COLO829 (cell line): ENCODE results near the gene SH3RF3.

Experiments
- DNase-seq: peaks from one replicate; pipeline ENCODE4 v3.0.0; 2012; ENCODE audit warnings: low spot score

Gene SH3RF3

DNA sequence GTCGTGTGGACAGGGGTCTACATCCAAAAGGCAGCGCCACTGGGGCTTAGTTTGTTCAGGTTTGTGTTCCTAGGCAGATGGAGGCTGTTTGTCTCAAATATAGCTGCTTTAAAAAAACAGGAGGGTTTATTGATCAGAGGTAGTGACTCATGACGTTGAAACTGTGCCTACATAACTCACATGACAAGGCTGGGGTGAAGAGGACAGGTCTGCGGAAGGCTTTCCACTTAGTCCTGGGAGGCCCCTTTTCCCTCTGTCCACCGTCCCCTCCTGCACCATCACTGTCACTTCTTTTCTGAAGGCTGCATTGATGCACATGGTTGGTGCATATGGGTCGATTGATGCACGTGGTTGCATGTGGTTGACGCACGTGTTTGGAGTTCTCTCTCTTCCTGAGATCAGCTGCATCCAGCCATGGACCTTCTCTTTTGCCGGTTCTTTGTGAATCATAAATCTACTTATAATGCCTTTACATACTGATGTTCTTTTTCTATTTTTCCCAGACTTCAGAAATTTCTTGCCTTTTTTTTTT lies 10.9 kb downstream of the SH3RF3 start:
- no peak for DNase-seq

DNA sequence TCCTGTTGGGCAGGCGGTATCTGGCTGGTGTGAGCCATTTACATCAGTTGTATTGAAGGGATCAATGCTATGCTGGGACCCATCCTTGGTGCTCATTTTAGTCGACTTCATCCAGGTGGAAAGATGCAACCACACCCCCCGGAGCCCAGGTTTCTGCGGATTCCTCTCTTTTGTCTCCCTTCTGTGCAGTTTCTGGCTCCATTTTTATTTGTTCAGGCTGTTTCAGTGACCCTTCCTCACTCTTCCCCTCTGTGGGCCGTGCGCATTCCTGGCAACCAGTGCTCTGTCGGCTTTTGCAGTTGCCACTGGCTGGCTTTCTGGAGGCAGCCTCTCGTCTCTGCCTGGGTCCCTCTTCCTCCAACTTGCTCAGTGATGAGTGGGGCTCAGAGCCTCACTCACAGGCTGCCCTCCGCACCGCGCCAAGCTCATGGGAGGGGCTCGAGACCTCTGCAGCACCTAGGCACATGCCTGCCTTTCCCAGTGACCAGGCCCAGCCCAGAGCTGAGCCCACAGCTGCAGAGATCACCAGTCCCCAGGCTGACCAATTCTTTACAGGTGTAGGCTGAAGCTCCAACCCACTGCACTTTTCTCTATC lies 12.1 kb downstream of the SH3RF3 start:
- DNase-seq: no peak

DNA sequence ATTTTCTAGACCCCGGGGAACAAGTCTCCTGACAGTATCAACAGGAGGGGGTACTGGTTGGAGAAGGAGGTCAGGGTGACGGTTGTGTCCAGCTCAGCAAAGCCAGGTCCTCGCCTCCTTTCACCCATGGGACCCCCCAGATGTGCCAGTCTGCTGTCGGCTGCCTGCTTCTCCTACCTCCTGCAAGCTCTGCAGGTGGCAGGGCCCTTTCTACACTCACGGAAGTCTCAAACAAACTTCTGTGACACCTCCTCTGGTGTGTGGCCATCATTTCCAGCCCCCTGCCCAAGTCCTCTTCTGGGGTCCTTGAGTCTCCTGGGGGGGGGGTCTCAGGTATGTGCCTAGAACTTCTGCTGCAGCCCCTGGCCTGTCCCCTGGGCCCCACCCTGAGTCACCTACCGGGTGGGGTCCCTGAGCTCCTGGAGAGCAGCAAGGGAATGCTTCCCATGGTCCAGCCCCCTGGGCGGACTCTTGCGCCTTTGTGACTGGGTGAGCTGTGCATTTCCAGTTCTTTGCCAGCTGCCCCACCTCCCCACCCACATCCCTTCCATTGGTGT lies 12.8 kb downstream of the SH3RF3 start:
- DNase-seq: no peak

GRCh38 chr2:109142416-109143210 lies 13.6 kb downstream of the SH3RF3 start:
- no peak for DNase-seq

GRCh38 chr2:109143214-109144187 lies 14.5 kb downstream of the SH3RF3 start:
- no peak for DNase-seq

DNA sequence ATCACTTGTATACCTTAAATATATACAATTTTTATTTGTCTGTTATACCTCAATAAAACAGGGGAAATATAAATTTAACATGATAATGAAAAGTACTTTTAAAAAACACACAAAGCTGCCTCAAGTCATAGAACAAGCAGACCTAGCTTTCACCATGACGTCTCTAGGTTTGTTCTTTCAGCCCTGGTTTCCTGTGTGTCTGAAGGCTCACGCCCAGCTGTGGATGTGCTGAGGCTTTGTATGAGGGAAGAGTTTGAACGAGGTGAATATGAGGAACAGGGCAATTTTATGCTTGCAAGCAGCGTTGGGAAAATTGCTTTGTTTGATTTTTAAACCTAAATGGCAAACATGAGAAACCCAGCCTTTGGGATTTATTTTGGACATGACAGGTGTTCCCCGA lies 15.3 kb downstream of the SH3RF3 start:
- DNase-seq: no peak

GRCh38 chr2:109144721-109145120 lies 15.7 kb downstream of the SH3RF3 start:
- DNase-seq: no peak

DNA sequence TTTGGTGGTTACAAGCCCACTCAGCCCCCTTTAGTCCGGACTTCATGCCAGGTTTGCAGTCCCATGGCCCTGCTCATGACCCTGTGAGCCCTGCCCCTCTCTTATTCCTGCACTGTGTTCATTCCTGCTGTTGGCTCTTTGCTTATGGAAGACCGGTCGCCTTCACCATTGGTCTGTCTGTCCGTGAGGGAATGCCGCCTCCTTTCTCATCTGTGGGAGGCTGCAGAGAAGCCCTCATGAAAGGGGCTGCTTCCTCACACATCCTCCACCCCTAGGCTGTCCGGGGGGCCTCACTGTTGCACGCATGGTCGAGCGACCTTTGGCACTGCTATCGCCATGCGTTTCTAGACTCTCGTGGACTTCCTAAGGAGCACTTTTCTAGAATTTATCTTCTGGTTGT lies 16.3 kb downstream of the SH3RF3 start:
- DNase-seq: no peak

GRCh38 chr2:109147405-109147804 lies 18.4 kb downstream of the SH3RF3 start:
- DNase-seq: no peak

DNA sequence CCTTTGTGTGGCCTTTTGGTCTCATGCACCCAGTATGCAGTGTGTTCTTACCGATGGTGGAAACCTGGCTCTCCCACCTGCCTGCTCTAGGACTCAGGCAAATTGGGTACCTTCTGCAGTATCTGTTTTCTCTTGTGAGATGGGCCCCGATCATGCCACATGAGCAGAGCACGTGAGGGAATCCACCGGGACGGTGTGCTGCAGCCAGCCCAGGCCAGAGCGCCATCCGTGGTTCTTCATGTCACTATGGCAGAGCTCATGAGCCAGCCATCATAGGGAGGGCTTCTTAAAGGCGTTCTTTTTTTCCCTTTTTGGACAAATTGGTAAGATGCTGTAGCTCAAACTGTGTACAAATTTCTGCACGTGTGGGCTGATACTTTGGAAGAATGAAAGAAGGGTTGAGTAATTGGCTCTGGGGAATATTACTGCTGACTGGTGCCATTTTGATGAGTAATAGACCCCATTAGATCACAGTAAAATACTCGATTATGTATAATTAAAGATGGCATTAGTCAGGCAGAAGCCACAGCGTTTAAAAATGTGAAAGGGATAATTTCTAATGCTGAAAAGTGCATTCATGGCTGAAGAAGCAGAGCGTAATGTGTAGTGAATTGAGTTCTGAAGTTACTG lies 19.2 kb downstream of the SH3RF3 start:
- peak; percentile 24 for DNase-seq

GRCh38 chr2:109148991-109149645 lies 20.1 kb downstream of the SH3RF3 start:
- no peak for DNase-seq

DNA sequence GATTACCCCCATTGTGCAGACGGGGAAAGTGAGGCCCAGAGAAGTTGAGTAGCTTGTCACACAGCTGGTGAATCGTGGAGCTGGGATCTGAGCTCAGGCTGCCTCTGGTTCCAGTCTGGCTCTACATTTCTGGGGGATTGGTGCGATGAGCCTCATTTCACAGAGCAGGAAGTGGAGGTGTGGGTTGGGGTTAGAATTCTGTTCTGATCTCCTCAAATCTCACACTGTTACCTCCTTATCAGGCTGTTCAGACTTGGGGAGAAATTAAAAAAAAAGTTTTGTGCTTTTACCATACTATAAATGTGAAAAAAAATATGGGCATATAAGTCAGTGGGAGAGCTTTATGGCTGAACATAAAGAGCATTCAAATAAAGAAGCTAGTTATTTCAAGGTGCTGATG lies 21.6 kb downstream of the SH3RF3 start:
- no peak for DNase-seq

DNA sequence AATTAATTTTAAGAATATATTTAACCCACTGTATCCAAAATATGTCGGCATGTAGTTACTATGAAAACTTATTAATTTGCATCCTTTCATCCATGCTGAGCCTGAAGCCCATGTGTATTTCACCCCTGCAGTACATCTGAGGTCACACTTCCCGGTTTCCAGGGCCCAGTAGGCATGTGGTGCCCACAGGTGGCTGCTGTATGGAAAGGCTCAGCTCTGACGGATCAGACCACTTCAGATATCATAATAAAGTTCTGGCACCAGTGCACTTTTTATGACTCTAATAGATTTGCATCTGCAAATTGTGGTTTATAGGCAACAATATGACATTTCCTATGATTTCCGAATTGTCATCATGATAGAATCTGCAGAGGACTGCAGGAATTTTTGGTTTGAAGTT lies 22.5 kb downstream of the SH3RF3 start:
- DNase-seq: no peak

DNA sequence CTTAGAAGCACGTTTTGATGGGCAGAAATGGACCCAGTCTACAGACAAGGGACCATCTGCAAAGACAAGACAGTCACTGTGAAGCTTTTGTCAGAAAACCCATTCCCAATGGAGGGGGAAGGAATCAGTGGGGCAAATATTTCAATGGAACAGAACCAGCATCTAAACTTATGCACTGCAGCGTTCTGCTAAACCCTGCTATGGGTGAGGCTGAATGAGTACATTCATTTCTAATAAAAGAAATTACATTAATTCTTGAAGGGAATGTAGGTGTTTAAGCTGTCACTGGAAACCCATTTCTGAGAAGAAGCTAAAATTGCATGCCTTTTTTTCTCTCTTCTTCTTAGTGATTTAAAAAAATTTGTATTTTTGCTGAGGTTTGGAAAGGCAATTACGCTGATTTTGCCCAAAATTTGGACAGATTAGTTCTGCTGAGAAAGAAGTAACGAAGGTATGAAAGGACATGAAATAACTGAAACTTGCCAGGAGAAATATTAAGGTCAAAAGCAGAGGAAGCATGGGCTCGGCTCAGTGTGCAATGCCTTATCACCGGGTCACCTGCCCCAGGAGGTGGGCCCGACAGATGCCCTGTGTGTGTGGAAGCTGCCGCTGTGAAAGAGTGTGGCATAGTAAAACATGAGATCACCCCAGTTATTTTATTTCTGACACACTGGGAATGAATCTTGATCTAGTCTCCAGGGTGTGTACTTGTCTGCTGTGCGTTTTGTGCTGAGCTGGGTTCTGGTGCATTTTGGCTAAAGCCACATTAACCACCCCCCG lies 24.2 kb downstream of the SH3RF3 start:
- no peak for DNase-seq

DNA sequence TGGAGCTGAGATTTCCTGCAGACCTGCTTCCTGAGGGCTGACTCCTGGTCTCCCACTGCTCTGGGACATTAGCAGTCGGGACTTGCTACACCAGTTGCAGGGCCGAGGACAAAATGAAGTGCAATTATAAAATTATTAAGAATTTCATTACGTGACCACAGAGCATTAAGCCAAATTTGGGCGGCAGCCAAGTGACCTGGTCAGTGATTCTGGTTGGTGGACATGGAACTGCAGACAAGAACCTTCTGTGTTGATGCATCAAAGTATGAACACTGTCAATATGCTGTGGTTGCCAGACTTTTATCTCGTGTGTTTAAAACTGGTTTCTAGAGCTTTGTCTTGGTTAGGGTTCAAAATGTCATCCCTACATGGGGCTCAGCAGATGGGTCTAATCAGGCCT lies 24.8 kb downstream of the SH3RF3 start:
- DNase-seq: no peak

DNA sequence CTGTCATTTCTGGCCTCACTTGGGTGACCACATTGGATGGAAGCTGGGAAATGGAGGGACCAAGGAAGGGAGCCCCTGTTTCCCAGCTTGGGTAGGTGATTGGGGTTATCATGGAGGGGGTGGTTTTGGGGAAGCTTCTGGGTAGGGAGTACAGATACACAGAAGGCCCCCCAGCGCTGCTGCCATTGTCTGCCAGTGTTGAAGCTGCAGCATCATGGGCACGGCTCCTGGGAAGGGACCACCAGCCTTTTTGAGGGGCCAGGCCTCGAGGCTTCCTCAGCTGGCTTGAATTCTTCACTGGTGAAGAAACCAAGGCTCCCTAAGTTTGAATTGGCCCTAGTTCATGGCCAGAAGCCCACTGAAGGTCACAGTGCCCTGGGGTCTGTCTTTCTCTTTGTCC lies 25.2 kb downstream of the SH3RF3 start:
- no peak for DNase-seq

DNA sequence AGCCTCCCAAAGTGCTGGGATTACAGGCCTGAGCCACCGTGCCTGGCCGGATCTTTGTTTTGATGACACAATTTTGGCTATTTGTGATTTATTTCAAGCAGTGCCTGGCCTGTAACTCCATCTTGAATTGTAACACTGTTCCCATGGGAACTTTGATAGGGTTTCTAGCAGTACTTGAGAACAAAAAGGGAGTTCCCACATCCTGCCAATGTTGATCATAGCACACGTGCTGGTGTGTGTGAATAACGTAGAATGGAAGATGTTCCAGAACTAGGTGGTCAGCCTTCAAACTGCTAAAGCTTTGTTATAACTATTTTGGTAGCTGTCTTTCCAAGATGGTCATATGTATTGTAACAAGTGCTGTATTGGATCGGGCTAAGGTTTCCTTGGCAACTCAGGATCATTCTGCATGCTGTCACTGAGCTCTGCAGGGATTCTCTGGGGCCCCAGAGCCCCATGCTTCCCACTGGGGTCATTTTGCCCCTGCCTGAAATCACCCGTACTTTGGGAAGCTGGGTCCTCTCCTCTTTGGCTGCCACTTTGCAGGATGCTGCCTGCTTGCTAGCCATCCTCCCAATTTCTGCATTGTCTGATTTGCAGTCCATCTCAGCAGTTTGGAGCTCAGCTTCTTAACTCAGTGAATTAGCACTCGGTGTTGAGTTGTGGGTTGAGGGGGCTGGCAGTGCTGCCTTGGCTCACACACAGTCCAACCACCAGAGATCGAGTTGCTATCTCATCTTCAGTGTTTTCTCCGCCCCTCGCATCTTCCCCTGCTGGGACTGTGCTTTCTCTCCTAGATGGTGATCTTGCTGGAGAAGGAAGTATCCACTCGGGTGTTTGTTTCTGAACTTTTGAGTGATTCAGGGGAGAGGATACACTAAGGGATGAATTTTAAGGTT lies 26.8 kb downstream of the SH3RF3 start:
- no peak for DNase-seq

- no peak for DNase-seq
These were observed 28.6 kb downstream of the SH3RF3 start for GRCh38 chr2:109157563-109158105.

DNA sequence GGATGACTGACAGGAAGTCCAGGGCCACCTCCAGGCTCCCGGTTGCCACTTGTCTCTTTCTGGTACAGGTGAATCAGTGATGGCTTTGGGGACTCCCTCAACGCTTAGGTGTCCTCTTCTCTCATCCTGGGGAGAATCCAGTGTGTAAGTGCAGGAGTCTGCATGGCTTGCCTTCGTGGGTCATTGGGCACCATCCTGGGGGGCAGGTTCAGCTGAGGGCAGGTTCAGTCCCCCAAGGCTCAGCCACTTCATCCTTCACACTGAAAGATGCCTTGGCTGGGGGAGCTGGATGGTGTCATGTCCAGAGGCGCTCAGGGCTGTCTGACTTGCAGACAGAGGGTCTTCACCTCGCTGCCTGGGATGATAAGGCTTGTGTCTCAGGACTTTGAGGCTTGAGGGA lies 29.2 kb downstream of the SH3RF3 start:
- DNase-seq: no peak
